Fibroblast of lung (primary cell): ENCODE results near the gene CDHR2. TPM values are rescaled to one million over a fixed set of nuclear protein-coding genes. Genes with fewer than 3 reads are reported as not detected.

Experiments
- DNase-seq, 2 donors: peaks; one replicate each; pipeline versions ENCODE4 v3.0.0 to v3.0.0-alpha.2; 2010; ENCODE audit warnings: low read depth in 2 of 2
- H2AFZ ChIP-seq: 2 replicates; pipeline ENCODE4 v1.5.1; 2012; ENCODE audit warnings: low read length, control low read depth, inconsistent platforms
- H3K27ac ChIP-seq: 2 replicates; pipeline ENCODE4 v1.5.1; 2011; ENCODE audit warnings: low read length, control low read depth; ENCODE audit not compliant: insufficient read depth
- H3K27me3 ChIP-seq: 2 replicates; pipeline ENCODE4 v1.5.1; 2011; ENCODE audit warnings: mild to moderate bottlenecking, low read length; ENCODE audit not compliant: control insufficient read depth, insufficient read depth
- H3K36me3 ChIP-seq: 2 replicates; pipeline ENCODE4 v1.5.1; 2011; ENCODE audit warnings: low read length; ENCODE audit not compliant: control insufficient read depth, insufficient read depth
- H3K4me1 ChIP-seq: 2 replicates; pipeline ENCODE4 v1.5.1; 2011; ENCODE audit warnings: low read length; ENCODE audit not compliant: control insufficient read depth, insufficient read depth; ENCODE audit errors: extremely low read depth
- H3K4me2 ChIP-seq: 2 replicates; pipeline ENCODE4 v1.5.1; 2011; ENCODE audit warnings: low read length, control low read depth; ENCODE audit not compliant: insufficient read depth; ENCODE audit errors: extremely low read depth
- H3K4me3 ChIP-seq, 4 experiments: fragments of 200-600 bp in 1 of 4; sonication (generic) in 1 of 4; replicated peaks in 1 of 4; 2 replicates each; pipeline ENCODE4 v1.5.1; 2011 to 2016; ENCODE audit warnings: low read length in 4 of 4, low read depth in 3 of 4, mild to moderate bottlenecking in 3 of 4, control low read depth in 2 of 4, inconsistent platforms in 1 of 4, mixed read lengths in 1 of 4; ENCODE audit not compliant: insufficient read depth in 1 of 4; ENCODE audit errors: control extremely low read depth in 1 of 4
- H3K79me2 ChIP-seq: 2 replicates; pipeline ENCODE4 v1.5.1; 2012; ENCODE audit warnings: mild to moderate bottlenecking, low read length, inconsistent platforms; ENCODE audit not compliant: control insufficient read depth, insufficient read depth
- H3K9ac ChIP-seq: 2 replicates; pipeline ENCODE4 v1.5.1; 2011; ENCODE audit warnings: mild to moderate bottlenecking, low read length, control low read depth; ENCODE audit not compliant: insufficient read depth
- H3K9me3 ChIP-seq: 2 replicates; pipeline ENCODE4 v1.5.1; 2012; ENCODE audit warnings: low read depth, low read length; ENCODE audit not compliant: control insufficient read depth, insufficient read depth
- H4K20me1 ChIP-seq: 2 replicates; pipeline ENCODE4 v1.5.1; 2011; ENCODE audit warnings: low read length; ENCODE audit not compliant: control insufficient read depth, insufficient read depth; ENCODE audit errors: extremely low read depth
- CTCF ChIP-seq, 2 donors: IDR thresholded peaks in 1 of 2; conservative IDR thresholded peaks in 1 of 2; 1 replicate in 1 of 2; 2 replicates in 1 of 2; pipeline ENCODE4 v1.5.1; 2011 to 2012; ENCODE audit warnings: low read length in 2 of 2, control low read depth in 1 of 2, inconsistent platforms in 1 of 2, low read depth in 1 of 2, mild to moderate bottlenecking in 1 of 2
- EZH2 ChIP-seq: IDR thresholded peaks from 2 replicates; pipeline ENCODE4 v1.5.1; 2012; ENCODE audit warnings: low read length, control low read depth, mild to moderate bottlenecking; ENCODE audit errors: missing control alignments
- polyA plus RNA-seq, 2 donors: library from polyadenylated mRNA; depleted of rRNA in 1 of 2; stranded (reverse) in 1 of 2; unstranded in 1 of 2; fragments of >200 nt; gene quantifications; 2 replicates each; pipeline ENCODE4 v1.2.1, GENCODE V29; 2011 to 2012; ENCODE audit warnings: missing spikeins in 1 of 2
- total RNA-seq: library from RNA; depleted of rRNA; stranded (reverse); fragments of >200 nt; gene quantifications from 2 replicates; pipeline ENCODE4 v1.2.1, GENCODE V29; 2014

CDHR2 gene
- total and polyA plus RNA-seq, 2 donors (not counting 1 experiment from before 2014, with no cell fraction given), result under 0.01 TPM; not detected in 1

- TF ChIP-seq EZH2 (no peak), CTCF (conservative IDR thresholded peaks at IDR 0.05 in 1 of 2, IDR thresholded peaks at IDR 0.05 in 1 of 2; ENCODE audit: low read depth in 1 of 2, low read length in 2 of 2) (no peak)
- no peaks in the 10 kb centered on the region for H3K79me2 ChIP-seq
- no peak overlapping the region for H2AFZ ChIP-seq
- no peak overlapping the region for H3K4me2 ChIP-seq
- H3K9ac ChIP-seq, result no peak overlapping the region
- H4K20me1 ChIP-seq, result no peaks in the 10 kb centered on the region
- no peak overlapping the region for H3K4me3 ChIP-seq
- H3K9me3 ChIP-seq, result no peaks in the 10 kb centered on the region
- no peak overlapping the region for H3K27ac ChIP-seq
- H3K27me3 ChIP-seq, result no peaks in the 10 kb centered on the region
- no peak for DNase-seq
- no peaks in the 10 kb centered on the region for H3K36me3 ChIP-seq
- H3K4me1 ChIP-seq, result peaks cover 4% of the 10 kb centered on the region
Observed at GRCh38 chr5:176608142-176608705, 59.1 kb downstream of the CDHR2 start.

GRCh38 chr5:176608937-176609723 lies 60.0 kb downstream of the CDHR2 start:
- Histone ChIP-seq H3K4me3 (peak overlapping the region; percentile 45 to 71 (median 56)), H3K79me2 (no peaks in the 10 kb centered on the region), H3K27me3 (no peaks in the 10 kb centered on the region), H4K20me1 (no peaks in the 10 kb centered on the region), H3K4me1 (peaks cover 7% of the 10 kb centered on the region), H3K9ac (no peak overlapping the region), H2AFZ (peak overlapping the region; percentile 69), H3K36me3 (no peaks in the 10 kb centered on the region), H3K9me3 (no peaks in the 10 kb centered on the region), H3K4me2 (peak overlapping the region; percentile 82), H3K27ac (no peak overlapping the region)
- DNase-seq, result no peak
- TF ChIP-seq CTCF (conservative IDR thresholded peaks at IDR 0.05 in 1 of 2, IDR thresholded peaks at IDR 0.05 in 1 of 2; ENCODE audit: low read depth in 1 of 2, low read length in 2 of 2) (no peak), EZH2 (no peak)

- H3K4me2 ChIP-seq, result peak within 1 kb of the TSS; percentile 82
- TF ChIP-seq EZH2 (no peak), CTCF (conservative IDR thresholded peaks at IDR 0.05 in 1 of 2, IDR thresholded peaks at IDR 0.05 in 1 of 2; ENCODE audit: low read depth in 1 of 2, low read length in 2 of 2) (peak in 1 of 2 donors; percentile 26)
- peak within 1 kb of the TSS; percentile 69 for H2AFZ ChIP-seq
- peak; percentile 29 to 45 for DNase-seq
- H3K27ac ChIP-seq, result no peak within 1 kb of the TSS
- peak within 1 kb of the TSS; percentile 59 for H3K9ac ChIP-seq
- no peaks in the 10 kb centered on the region for H3K36me3 ChIP-seq
- H3K4me1 ChIP-seq, result peaks cover 13% of the 10 kb centered on the region
- H3K79me2 ChIP-seq, result no peaks in the 10 kb centered on the region
- no peaks in the 10 kb centered on the region for H3K9me3 ChIP-seq
- H3K27me3 ChIP-seq, result no peaks in the 10 kb centered on the region
- peak within 1 kb of the TSS; percentile 45 to 71 (median 61) for H3K4me3 ChIP-seq
- H4K20me1 ChIP-seq, result no peaks in the 10 kb centered on the region
Observed at GRCh38 chr5:176609724-176610434, 60.7 kb downstream of the CDHR2 start, which contains the start of gene GPRIN1. Gene GPRIN1, minus strand, starts transcription at chr5:176610156. Its CDS starts 10,322 bp downstream, at chr5:176599834.
